HepG2 (cell line): ENCODE data around the gene TWNK. TPM values are rescaled to one million over a fixed set of nuclear protein-coding genes. Genes with fewer than 3 reads are reported as not detected.
A peak's percentile ranks its signal among the peaks of the same experiment; 100 is the strongest.

Experiments used
- ADNP ChIP-seq: sonication (generic); formaldehyde crosslinking; IDR thresholded peaks from 2 replicates; pipeline ENCODE4 v1.4.0; 2020; ENCODE audit warnings: missing genetic modification reagents
- BCLAF1 ChIP-seq: fragments of 450-650 bp; IDR thresholded peaks from 2 replicates; pipeline ENCODE4 v1.6.1; 2017; ENCODE audit warnings: mild to moderate bottlenecking
- CREBL2 ChIP-seq: sonication (generic); formaldehyde crosslinking; IDR thresholded peaks from 2 replicates; pipeline ENCODE4 v1.8.1; 2023; ENCODE audit warnings: missing genetic modification reagents, mild to moderate bottlenecking, borderline replicate concordance
- CTCF ChIP-seq: sonication (generic); formaldehyde crosslinking; IDR thresholded peaks from 2 replicates; pipeline ENCODE4 v1.5.0; 2020; ENCODE audit warnings: mild to moderate bottlenecking, missing genetic modification reagents, moderate library complexity
- ELK4 ChIP-seq: sonication (generic); formaldehyde crosslinking; IDR thresholded peaks from 2 replicates; pipeline ENCODE4 v1.9.0; 2021; ENCODE audit warnings: missing genetic modification reagents, borderline replicate concordance
- ERF ChIP-seq: IDR thresholded peaks from 2 replicates; pipeline ENCODE4 v1.6.1; 2018; ENCODE audit warnings: missing biosample characterization, missing genetic modification reagents
- HNF4A ChIP-seq: sonication (generic); formaldehyde crosslinking; IDR thresholded peaks from 2 replicates; pipeline ENCODE4 v1.4.0; 2020; ENCODE audit warnings: missing genetic modification reagents
- MTF1 ChIP-seq: sonication (generic); formaldehyde crosslinking; IDR thresholded peaks from 2 replicates; pipeline ENCODE4 v1.5.0; 2020; ENCODE audit warnings: missing genetic modification reagents
- MZF1 ChIP-seq: sonication (generic); formaldehyde crosslinking; IDR thresholded peaks from 2 replicates; pipeline ENCODE4 v1.8.1; 2023; ENCODE audit warnings: mild to moderate bottlenecking, missing genetic modification reagents, borderline replicate concordance
- RBAK ChIP-seq: sonication (generic); formaldehyde crosslinking; IDR thresholded peaks from 2 replicates; pipeline ENCODE4 v1.5.1; 2020; ENCODE audit warnings: mild to moderate bottlenecking, missing genetic modification reagents
- TCF7 ChIP-seq: sonication (generic); IDR thresholded peaks from 2 replicates; pipeline ENCODE4 v1.6.1; 2016; ENCODE audit warnings: antibody characterized with exemption, low read depth
- ZFAT ChIP-seq: sonication (generic); formaldehyde crosslinking; conservative IDR thresholded peaks from 2 replicates; pipeline ENCODE4 v1.8.1; 2023; ENCODE audit warnings: missing genetic modification reagents, inconsistent platforms
- ZIK1 ChIP-seq: sonication (generic); formaldehyde crosslinking; IDR thresholded peaks from 2 replicates; pipeline ENCODE4 v1.5.0; 2020; ENCODE audit warnings: mild to moderate bottlenecking, low read depth, missing genetic modification reagents, borderline replicate concordance
- ZMYM3 ChIP-seq: sonication (generic); formaldehyde crosslinking; IDR thresholded peaks from 2 replicates; pipeline ENCODE4 v1.5.1; 2020; ENCODE audit warnings: mild to moderate bottlenecking, missing genetic modification reagents
- ZNF646 ChIP-seq: sonication (generic); formaldehyde crosslinking; IDR thresholded peaks from 2 replicates; pipeline ENCODE4 v1.9.0; 2021; ENCODE audit warnings: mild to moderate bottlenecking, missing genetic modification reagents
- ZNF740 ChIP-seq: sonication (generic); formaldehyde crosslinking; IDR thresholded peaks from 2 replicates; pipeline ENCODE4 v1.4.0; 2020; ENCODE audit warnings: missing genetic modification reagents
- polyA plus RNA-seq, 8 experiments: library from polyadenylated mRNA; depleted of rRNA in 3 of 8; stranded (reverse) in 7 of 8; unstranded in 1 of 8; fragments of >200 nt; fragmentation: Illumina TruSeq in 4 of 8; extraction: Trizol in 4 of 8; gene quantifications; 2 replicates each; pipeline versions ENCODE4 v1.2.1 to v1.2.3, GENCODE V29; 2011 to 2016; ENCODE audit warnings: low read depth in 4 of 8, missing spikeins in 1 of 8, mixed read lengths in 1 of 8; ENCODE audit not compliant: insufficient read depth in 1 of 8
- total RNA-seq, 5 experiments: library from RNA; depleted of rRNA; stranded (reverse); fragments of >200 nt; fragmentation: Illumina TruSeq; extraction: Trizol; gene quantifications; 2 replicates each; pipeline ENCODE4 v1.2.3, GENCODE V29; 2016; ENCODE audit warnings: low read depth in 1 of 5

TWNK gene
- total and polyA plus RNA-seq, 2 of the 13 experiments (the other 11 are each of a cell fraction or from before 2014, with no cell fraction given), result 10.7 to 16.5 TPM

- no peak for TF ChIP-seq ZNF740 (CRISPR knock-in tag)
- peak; percentile 50; the same call in 1 of the 2 replicates for TF ChIP-seq ERF
- no peak for TF ChIP-seq ADNP (CRISPR knock-in tag)
- peak; percentile 93 for TF ChIP-seq CTCF (CRISPR knock-in tag)
- TF ChIP-seq ZMYM3 (CRISPR knock-in tag), result 0 out of 2 replicates have a peak, but pooled peaks have one; percentile 29
- no peak for TF ChIP-seq ZFAT (CRISPR knock-in tag)
- no peak for TF ChIP-seq BCLAF1
- TF ChIP-seq MTF1, result no peak
- no peak for TF ChIP-seq ZIK1 (CRISPR knock-in tag)
- TF ChIP-seq ELK4 (CRISPR knock-in tag), result no peak
- no peak for TF ChIP-seq MZF1 (CRISPR knock-in tag)
- TF ChIP-seq RBAK (CRISPR knock-in tag), result no peak
- no peak for TF ChIP-seq TCF7
- TF ChIP-seq ZNF646 (CRISPR knock-in tag), result 0 out of 2 replicates have a peak, but pooled peaks have one; percentile 62
- no peak for TF ChIP-seq CREBL2
- TF ChIP-seq HNF4A, result no peak
These were observed 25.4 kb downstream of the TWNK start (continued) for GRCh38 chr10:101012525-101013364.
